Endodermal cell (in vitro differentiated cells): ENCODE results near the gene MKLN1. TPM values are rescaled to one million over a fixed set of nuclear protein-coding genes. Genes with fewer than 3 reads are reported as not detected.

Experiments
- DNase-seq: peaks from one replicate; pipeline ENCODE4 v3.0.0-alpha.2; 2017
- H3K27ac ChIP-seq: 2 replicates; pipeline ENCODE4 v1.5.1; 2013; ENCODE audit warnings: mild to moderate bottlenecking, low read depth, low read length, moderate library complexity
- H3K27me3 ChIP-seq: 2 replicates; pipeline ENCODE4 v1.6.1; 2013; ENCODE audit warnings: mild to moderate bottlenecking, low read length, moderate library complexity; ENCODE audit not compliant: insufficient read depth, control insufficient read depth, poor library complexity, severe bottlenecking
- H3K36me3 ChIP-seq: 2 replicates; pipeline ENCODE4 v1.7.0; 2013; ENCODE audit warnings: mild to moderate bottlenecking, low read length, moderate library complexity; ENCODE audit not compliant: control insufficient read depth, insufficient read depth
- H3K4me1 ChIP-seq: one replicate; pipeline ENCODE4 v1.7.0; 2013; ENCODE audit warnings: low read length; ENCODE audit not compliant: control insufficient read depth, insufficient read depth
- H3K4me3 ChIP-seq: 2 replicates; pipeline ENCODE4 v1.5.1; 2013; ENCODE audit warnings: mild to moderate bottlenecking, low read length, moderate library complexity
- H3K9ac ChIP-seq: 2 replicates; pipeline ENCODE4 v1.6.1; 2013; ENCODE audit warnings: mild to moderate bottlenecking, low read length, moderate library complexity; ENCODE audit not compliant: poor library complexity, severe bottlenecking; ENCODE audit errors: extremely low read depth
- H3K9me3 ChIP-seq: 2 replicates; pipeline ENCODE4 v1.6.1; 2013; ENCODE audit warnings: mild to moderate bottlenecking, low read length, moderate library complexity; ENCODE audit not compliant: control insufficient read depth
- H3K27ac Mint-ChIP-seq: 2 replicates; pipeline ENCODE4 v1.8.0; 2020; ENCODE audit warnings: mixed read lengths
- H3K27me3 Mint-ChIP-seq: 2 replicates; pipeline ENCODE4 v1.8.0; 2021; ENCODE audit warnings: mild to moderate bottlenecking, mixed read lengths; ENCODE audit not compliant: insufficient read depth
- H3K36me3 Mint-ChIP-seq: 2 replicates; pipeline ENCODE4 v1.8.0; 2020; ENCODE audit warnings: low read depth, mixed read lengths
- H3K4me1 Mint-ChIP-seq: 2 replicates; pipeline ENCODE4 v1.8.0; 2020; ENCODE audit warnings: mixed read lengths
- H3K4me3 Mint-ChIP-seq: 2 replicates; pipeline ENCODE4 v1.8.0; 2020; ENCODE audit warnings: mild to moderate bottlenecking, moderate library complexity, mixed read lengths
- H3K9me3 Mint-ChIP-seq: 2 replicates; pipeline ENCODE4 v1.8.0; 2020; ENCODE audit warnings: mild to moderate bottlenecking, mixed read lengths
- WGBS, 2 experiments: methylation state at CpG; one replicate each; pipeline versions ENCODE4 v1.1.5 to v1.1.7; 2013; ENCODE audit warnings: missing lambda C conversion rate in 2 of 2, mixed read lengths in 1 of 2; ENCODE audit not compliant: insufficient coverage in 1 of 2, insufficient read length in 1 of 2; 5-methylcytosine and 5-hydroxymethylcytosine counted together
- long read RNA-seq, 4 experiments: library from polyadenylated mRNA in 2 of 4; library from RNA in 1 of 4; library from capped mRNA in 1 of 4; stranded (forward) in 3 of 4; unstranded in 1 of 4; transcript quantifications; one replicate each; pipeline ENCODE4 v2.0.0, GENCODE V29; 2020 to 2021; ENCODE audit warnings: inconsistent platforms in 1 of 4
- polyA plus RNA-seq, 2 experiments: library from polyadenylated mRNA; stranded (reverse); fragments of 50-300 nt; gene quantifications; one replicate each; pipeline ENCODE4 v1.2.3, GENCODE V29; 2013
- total RNA-seq, 2 donors: library from RNA; stranded (reverse); fragmentation: NEBNext Ultra II Directional in 1 of 2; extraction: Animal tissue kit (Norgen Biotek cat#: 25700) in 1 of 2; gene quantifications; 2 replicates in 1 of 2; 3 replicates in 1 of 2; pipeline ENCODE4 v1.2.1, GENCODE V29; 2021
- TF ChIP-seq, protein P1 (sequence below): fragments of 200-600 bp; sonication (generic); conservative IDR thresholded peaks from 2 replicates; pipeline ENCODE4 v1.5.0; 2021; ENCODE audit warnings: antibody characterized with exemption, mild to moderate bottlenecking

MKLN1 gene
- 10 to 100 TPM; 69.3 to 71.8 TPM for total RNA-seq
- polyA plus RNA-seq (2013, experiment 1 of 2): 25.3 TPM
- polyA plus RNA-seq (2013, experiment 2 of 2): 27.7 TPM
- long read RNA-seq, experiment 1, full-length matches to known transcripts: 3 of 21 reads
- long read RNA-seq, experiment 1, partial matches to known transcripts: 9 of 21 reads
- long read RNA-seq, experiment 1, other reads (novel, unspliced or antisense): 9 of 21 reads
- long read RNA-seq, experiment 2, full-length matches to known transcripts: 74 of 134 reads
- long read RNA-seq, experiment 2, partial matches to known transcripts: 14 of 134 reads
- long read RNA-seq, experiment 2, other reads (novel, unspliced or antisense): 46 of 134 reads
- long read RNA-seq, experiment 3, full-length matches to known transcripts: 82 of 117 reads
- long read RNA-seq, experiment 3, partial matches to known transcripts: 13 of 117 reads
- long read RNA-seq, experiment 3, other reads (novel, unspliced or antisense): 22 of 117 reads
- long read RNA-seq, experiment 4, full-length matches to known transcripts: 12 of 62 reads
- long read RNA-seq, experiment 4, partial matches to known transcripts: 31 of 62 reads
- long read RNA-seq, experiment 4, other reads (novel, unspliced or antisense): 19 of 62 reads

DNA sequence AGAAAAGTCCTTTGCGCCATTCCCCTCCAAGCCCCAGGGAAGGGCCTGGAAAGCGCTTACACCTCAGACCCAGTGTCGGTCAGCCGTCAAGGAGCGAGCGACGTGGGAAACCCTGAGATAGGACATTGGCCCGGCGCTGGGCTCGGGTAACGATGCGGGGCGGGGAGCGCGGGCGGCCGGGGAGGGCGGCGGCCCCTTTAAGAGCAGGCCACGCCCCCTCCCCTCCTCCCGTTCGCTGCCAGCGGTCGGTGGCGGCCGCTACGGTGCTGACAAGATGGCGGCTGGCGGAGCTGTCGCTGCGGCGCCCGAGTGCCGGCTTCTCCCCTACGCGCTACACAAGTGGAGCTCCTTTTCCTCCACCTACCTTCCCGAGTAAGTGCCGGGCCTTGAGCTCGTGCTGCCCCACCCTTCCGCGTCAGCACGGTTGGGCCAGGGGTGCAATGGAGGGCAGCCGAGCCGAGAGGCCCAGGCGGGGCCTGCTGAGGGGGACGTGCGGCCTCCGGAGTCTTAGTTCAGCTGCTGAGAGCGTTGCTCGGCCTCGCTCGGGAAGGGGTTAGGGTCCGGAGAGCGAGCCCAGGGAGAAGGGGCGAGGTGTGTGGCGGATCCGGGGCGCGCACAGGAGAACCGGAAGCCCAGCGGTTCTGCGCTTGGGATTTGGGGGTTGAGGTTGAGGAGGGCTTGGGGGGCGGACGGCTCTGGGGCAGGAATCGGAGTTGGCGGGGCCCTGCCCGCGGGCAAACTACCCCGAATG is at the start of gene MKLN1:
Gene MKLN1, plus strand, starts transcription at position 251 of the 751 bp plus-strand sequence. Its CDS starts 24 bp downstream, at position 275.
- TF ChIP-seq, protein P1, sequence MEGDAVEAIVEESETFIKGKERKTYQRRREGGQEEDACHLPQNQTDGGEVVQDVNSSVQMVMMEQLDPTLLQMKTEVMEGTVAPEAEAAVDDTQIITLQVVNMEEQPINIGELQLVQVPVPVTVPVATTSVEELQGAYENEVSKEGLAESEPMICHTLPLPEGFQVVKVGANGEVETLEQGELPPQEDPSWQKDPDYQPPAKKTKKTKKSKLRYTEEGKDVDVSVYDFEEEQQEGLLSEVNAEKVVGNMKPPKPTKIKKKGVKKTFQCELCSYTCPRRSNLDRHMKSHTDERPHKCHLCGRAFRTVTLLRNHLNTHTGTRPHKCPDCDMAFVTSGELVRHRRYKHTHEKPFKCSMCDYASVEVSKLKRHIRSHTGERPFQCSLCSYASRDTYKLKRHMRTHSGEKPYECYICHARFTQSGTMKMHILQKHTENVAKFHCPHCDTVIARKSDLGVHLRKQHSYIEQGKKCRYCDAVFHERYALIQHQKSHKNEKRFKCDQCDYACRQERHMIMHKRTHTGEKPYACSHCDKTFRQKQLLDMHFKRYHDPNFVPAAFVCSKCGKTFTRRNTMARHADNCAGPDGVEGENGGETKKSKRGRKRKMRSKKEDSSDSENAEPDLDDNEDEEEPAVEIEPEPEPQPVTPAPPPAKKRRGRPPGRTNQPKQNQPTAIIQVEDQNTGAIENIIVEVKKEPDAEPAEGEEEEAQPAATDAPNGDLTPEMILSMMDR: no peak
- Mint-ChIP-seq H3K27me3 (no peaks in the 10 kb centered on the region), H3K36me3 (peaks cover 7% of the 10 kb centered on the region), H3K9me3 (peaks cover 3% of the 10 kb centered on the region), H3K27ac (peak within 1 kb of the TSS; percentile 96), H3K4me1 (peaks cover 38% of the 10 kb centered on the region), H3K4me3 (peak within 1 kb of the TSS; percentile 100)
- peak within 1 kb of the TSS; percentile 95 for H3K4me3 ChIP-seq
- H3K9me3 ChIP-seq: peaks cover 4% of the 10 kb centered on the region
- H3K4me1 ChIP-seq: no peaks in the 10 kb centered on the region
- WGBS, 2 experiments: 0 to 3% methylated on average over 8 to 69 of the region's 69 CpGs
- H3K9ac ChIP-seq: peak within 1 kb of the TSS; percentile 96
- H3K36me3 ChIP-seq: peaks cover 1% of the 10 kb centered on the region
- peak within 1 kb of the TSS; percentile 92 for H3K27ac ChIP-seq
- H3K27me3 ChIP-seq: no peaks in the 10 kb centered on the region
- DNase-seq: peak; percentile 95

DNA sequence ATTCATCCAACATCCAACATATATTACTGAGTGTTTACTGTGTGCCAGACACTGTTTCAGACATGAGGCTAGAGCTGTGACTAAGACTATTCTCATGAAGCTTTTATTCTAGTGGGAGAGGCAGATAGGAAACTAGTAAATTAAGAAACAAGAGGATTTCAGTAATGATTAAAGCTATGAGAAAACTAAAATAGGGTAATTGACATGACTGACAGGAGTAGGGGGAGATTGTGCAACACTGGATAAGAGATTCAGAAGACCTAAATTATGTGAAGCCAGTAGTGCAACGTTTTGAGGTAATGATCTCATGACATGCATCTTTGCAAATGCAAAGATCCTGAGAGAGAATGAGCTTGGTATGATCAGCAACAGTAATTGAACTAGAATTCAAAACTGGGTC is 48.6 kb upstream of the MKLN1 start:
- Histone ChIP-seq H3K4me1 (no peaks in the 10 kb centered on the region), H3K9ac (no peak overlapping the region), H3K4me3 (no peak overlapping the region), H3K9me3 (peaks cover 6% of the 10 kb centered on the region), H3K27ac (no peak overlapping the region), H3K36me3 (no peaks in the 10 kb centered on the region), H3K27me3 (no peaks in the 10 kb centered on the region)
- Mint-ChIP-seq H3K27me3 (no peaks in the 10 kb centered on the region), H3K27ac (no peak overlapping the region), H3K4me3 (no peak overlapping the region), H3K36me3 (no peaks in the 10 kb centered on the region), H3K4me1 (no peaks in the 10 kb centered on the region), H3K9me3 (peaks cover 7% of the 10 kb centered on the region)
- no peak for DNase-seq
- WGBS, 2 experiments: 68 to 80% methylated on average over 1 of the region's 1 CpG
- TF ChIP-seq, protein P1: no peak

DNA sequence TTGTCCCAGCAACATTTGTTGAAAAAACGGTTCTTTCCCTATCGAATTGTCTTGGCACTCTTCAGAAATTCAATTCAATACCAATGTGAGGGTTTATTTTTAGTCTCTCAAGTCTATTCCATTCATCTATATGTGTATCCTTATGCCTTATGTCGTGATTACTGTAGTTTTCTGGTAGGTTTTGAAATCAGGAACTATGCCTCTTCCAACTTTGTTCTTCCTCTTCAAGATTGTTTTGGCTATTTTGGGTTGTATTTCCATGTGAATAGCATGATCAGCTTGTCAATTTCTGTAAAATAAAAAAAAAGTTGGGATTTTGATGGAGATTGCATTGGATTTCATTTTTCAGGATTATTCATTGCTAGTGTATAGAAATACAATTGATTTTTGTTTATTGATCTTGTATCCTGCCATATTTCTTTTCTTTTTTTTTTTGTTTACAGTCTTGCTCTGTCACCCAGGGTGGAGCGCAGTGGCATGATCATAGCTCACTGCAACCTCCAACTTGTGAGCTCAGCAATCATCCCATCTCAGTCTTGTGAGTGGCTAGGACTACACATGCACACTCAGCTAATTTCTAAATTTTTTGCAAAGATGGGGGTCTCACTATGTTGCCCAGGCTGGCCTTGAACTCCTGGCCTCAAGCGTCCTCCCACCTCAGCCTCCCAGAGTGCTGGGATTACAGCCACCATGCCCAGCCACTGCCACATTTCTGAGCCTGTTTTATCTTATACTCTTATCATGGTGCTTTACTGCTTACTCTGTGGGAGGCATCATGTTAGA is 46.2 kb upstream of the MKLN1 start:
- 90 to 100% methylated on average over 3 to 5 of the region's 5 CpGs for WGBS, 2 experiments
- no peak overlapping the region for H3K4me3 ChIP-seq
- H3K4me1 ChIP-seq: no peaks in the 10 kb centered on the region
- no peak overlapping the region for H3K27ac ChIP-seq
- Mint-ChIP-seq H3K27ac (no peak overlapping the region), H3K27me3 (no peaks in the 10 kb centered on the region), H3K36me3 (no peaks in the 10 kb centered on the region), H3K4me3 (no peak overlapping the region), H3K4me1 (no peaks in the 10 kb centered on the region), H3K9me3 (peaks cover 7% of the 10 kb centered on the region)
- DNase-seq: no peak
- H3K9ac ChIP-seq: no peak overlapping the region
- TF ChIP-seq, protein P1: no peak
- no peaks in the 10 kb centered on the region for H3K36me3 ChIP-seq
- no peaks in the 10 kb centered on the region for H3K27me3 ChIP-seq
- peaks cover 6% of the 10 kb centered on the region for H3K9me3 ChIP-seq
